ENCODE data around the gene ANXA9.

ANXA9 gene

DNA sequence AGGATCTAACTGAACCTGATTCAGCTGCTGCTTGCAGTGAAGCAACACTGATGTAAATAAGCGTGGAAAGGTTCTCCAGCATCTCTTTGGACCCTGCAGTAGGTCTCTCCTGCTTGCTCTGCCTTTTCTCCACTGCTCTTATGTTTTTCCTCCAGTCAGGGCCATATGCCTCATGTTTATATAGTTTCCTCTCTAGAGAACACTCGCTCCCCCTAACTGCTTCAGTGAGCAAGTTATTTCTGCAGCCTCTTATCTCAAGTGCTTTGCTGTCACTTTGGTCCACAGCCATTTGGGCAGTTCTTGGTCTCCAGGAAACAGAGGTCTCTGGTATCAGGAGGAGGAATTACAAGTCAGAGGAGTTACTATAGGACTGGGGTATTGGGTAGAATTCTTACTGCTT is 31.4 kb downstream of the ANXA9 start (continued):
- no peak for TF ChIP-seq ZNF18 (tag by site-specific recombination; IDR thresholded peaks at IDR 0.05)
- TF ChIP-seq AEBP2 (tag by site-specific recombination; IDR thresholded peaks at IDR 0.05; ENCODE audit: borderline replicate concordance), result no peak
- no peak for TF ChIP-seq PBX3 (CRISPR knock-in tag; IDR thresholded peaks at IDR 0.05)
- TF ChIP-seq MZF1 (tag by site-specific recombination; IDR thresholded peaks at IDR 0.05; ENCODE audit: borderline replicate concordance), result peak; percentile 55; the same call in 1 of the 2 replicates
- TF ChIP-seq, protein P1, sequence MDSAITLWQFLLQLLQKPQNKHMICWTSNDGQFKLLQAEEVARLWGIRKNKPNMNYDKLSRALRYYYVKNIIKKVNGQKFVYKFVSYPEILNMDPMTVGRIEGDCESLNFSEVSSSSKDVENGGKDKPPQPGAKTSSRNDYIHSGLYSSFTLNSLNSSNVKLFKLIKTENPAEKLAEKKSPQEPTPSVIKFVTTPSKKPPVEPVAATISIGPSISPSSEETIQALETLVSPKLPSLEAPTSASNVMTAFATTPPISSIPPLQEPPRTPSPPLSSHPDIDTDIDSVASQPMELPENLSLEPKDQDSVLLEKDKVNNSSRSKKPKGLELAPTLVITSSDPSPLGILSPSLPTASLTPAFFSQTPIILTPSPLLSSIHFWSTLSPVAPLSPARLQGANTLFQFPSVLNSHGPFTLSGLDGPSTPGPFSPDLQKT (IDR thresholded peaks at IDR 0.05; ENCODE audit: borderline replicate concordance, low read depth, low read length), result no peak
- no peak for TF ChIP-seq ZSCAN30 (tag by site-specific recombination; IDR thresholded peaks at IDR 0.05)
- no peak for TF ChIP-seq ZNF529 (tag by site-specific recombination; IDR thresholded peaks at IDR 0.05; ENCODE audit: insufficient replicate concordance)
- no peak for TF ChIP-seq ZNF157 (tag by site-specific recombination; IDR thresholded peaks at IDR 0.05)
- TF ChIP-seq OSR2 (tag by site-specific recombination; IDR thresholded peaks at IDR 0.05), result peak; percentile 93
- no peak for TF ChIP-seq HOXD13 (CRISPR knock-in tag; IDR thresholded peaks at IDR 0.05; ENCODE audit: borderline replicate concordance)
- TF ChIP-seq ZNF248 (tag by site-specific recombination; IDR thresholded peaks at IDR 0.05), result no peak
- peak; percentile 45; the same call in 1 of the 2 replicates for TF ChIP-seq PRDM1 (tag by site-specific recombination; IDR thresholded peaks at IDR 0.05)
- no peak for TF ChIP-seq ZNF747 (tag by site-specific recombination; IDR thresholded peaks at IDR 0.05)
- no peak for TF ChIP-seq ZNF138 (tag by site-specific recombination; IDR thresholded peaks at IDR 0.05; ENCODE audit: borderline replicate concordance)

- ChIA-PET POLR2A (interaction anchor here (1.0 kb wide), 1 partner anchor 46 kb away, joined by 3 read pairs; no protein-coding TSS in a partner anchor), CTCF (interaction anchor here (0.6 to 1.8 kb wide), 24 partner anchors 10 to 1142 kb away, joined by 3 to 17 read pairs (median 6); partner anchors contain the start of genes C1orf56, CDC42SE1, LYSMD1 and MINDY1)
- H3K4me3 ChIP-seq (ENCODE audit: low read depth, low read length), result no peak overlapping the region
- no peaks in the 10 kb centered on the region for H3K9me3 ChIP-seq (ENCODE audit: control insufficient read depth, insufficient read depth, low read depth, low read length)
- peaks cover 49 to 53% of the 10 kb centered on the region in 2 experiments for H3K36me3 ChIP-seq (ENCODE audit: control insufficient read depth in 2 of 2, insufficient read depth in 1 of 2, low read length in 2 of 2)
- H3K4me1 ChIP-seq (ENCODE audit: control insufficient read depth, insufficient read depth, low read length), result no peaks in the 10 kb centered on the region
- H3K27ac ChIP-seq (ENCODE audit: extremely low read depth, low read depth, low read length), result no peak overlapping the region
- TF ChIP-seq ZNF692 (tag by site-specific recombination; IDR thresholded peaks at IDR 0.05), result 0 out of 2 replicates have a peak, but pooled peaks have one; percentile 21
- 0 out of 2 replicates have a peak, but pooled peaks have one; percentile 44 for TF ChIP-seq ZBTB17 (tag by site-specific recombination; IDR thresholded peaks at IDR 0.05)
- TF ChIP-seq ZFP69B (tag by site-specific recombination; IDR thresholded peaks at IDR 0.05), result 0 out of 2 replicates have a peak, but pooled peaks have one; percentile 16
- TF ChIP-seq, protein P2, sequence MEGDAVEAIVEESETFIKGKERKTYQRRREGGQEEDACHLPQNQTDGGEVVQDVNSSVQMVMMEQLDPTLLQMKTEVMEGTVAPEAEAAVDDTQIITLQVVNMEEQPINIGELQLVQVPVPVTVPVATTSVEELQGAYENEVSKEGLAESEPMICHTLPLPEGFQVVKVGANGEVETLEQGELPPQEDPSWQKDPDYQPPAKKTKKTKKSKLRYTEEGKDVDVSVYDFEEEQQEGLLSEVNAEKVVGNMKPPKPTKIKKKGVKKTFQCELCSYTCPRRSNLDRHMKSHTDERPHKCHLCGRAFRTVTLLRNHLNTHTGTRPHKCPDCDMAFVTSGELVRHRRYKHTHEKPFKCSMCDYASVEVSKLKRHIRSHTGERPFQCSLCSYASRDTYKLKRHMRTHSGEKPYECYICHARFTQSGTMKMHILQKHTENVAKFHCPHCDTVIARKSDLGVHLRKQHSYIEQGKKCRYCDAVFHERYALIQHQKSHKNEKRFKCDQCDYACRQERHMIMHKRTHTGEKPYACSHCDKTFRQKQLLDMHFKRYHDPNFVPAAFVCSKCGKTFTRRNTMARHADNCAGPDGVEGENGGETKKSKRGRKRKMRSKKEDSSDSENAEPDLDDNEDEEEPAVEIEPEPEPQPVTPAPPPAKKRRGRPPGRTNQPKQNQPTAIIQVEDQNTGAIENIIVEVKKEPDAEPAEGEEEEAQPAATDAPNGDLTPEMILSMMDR (tag by site-specific recombination; IDR thresholded peaks at IDR 0.05), result peak; percentile 66
- TF ChIP-seq, protein P3, sequence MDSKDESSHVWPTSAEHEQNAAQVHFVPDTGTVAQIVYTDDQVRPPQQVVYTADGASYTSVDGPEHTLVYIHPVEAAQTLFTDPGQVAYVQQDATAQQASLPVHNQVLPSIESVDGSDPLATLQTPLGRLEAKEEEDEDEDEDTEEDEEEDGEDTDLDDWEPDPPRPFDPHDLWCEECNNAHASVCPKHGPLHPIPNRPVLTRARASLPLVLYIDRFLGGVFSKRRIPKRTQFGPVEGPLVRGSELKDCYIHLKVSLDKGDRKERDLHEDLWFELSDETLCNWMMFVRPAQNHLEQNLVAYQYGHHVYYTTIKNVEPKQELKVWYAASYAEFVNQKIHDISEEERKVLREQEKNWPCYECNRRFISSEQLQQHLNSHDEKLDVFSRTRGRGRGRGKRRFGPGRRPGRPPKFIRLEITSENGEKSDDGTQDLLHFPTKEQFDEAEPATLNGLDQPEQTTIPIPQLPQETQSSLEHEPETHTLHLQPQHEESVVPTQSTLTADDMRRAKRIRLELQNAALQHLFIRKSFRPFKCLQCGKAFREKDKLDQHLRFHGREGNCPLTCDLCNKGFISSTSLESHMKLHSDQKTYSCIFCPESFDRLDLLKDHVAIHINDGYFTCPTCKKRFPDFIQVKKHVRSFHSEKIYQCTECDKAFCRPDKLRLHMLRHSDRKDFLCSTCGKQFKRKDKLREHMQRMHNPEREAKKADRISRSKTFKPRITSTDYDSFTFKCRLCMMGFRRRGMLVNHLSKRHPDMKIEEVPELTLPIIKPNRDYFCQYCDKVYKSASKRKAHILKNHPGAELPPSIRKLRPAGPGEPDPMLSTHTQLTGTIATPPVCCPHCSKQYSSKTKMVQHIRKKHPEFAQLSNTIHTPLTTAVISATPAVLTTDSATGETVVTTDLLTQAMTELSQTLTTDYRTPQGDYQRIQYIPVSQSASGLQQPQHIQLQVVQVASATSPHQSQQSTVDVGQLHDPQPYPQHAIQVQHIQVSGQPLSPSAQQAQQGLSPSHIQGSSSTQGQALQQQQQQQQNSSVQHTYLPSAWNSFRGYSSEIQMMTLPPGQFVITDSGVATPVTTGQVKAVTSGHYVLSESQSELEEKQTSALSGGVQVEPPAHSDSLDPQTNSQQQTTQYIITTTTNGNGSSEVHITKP (tag by site-specific recombination; IDR thresholded peaks at IDR 0.05), result 0 out of 2 replicates have a peak, but pooled peaks have one; percentile 12
- peak; percentile 76 for TF ChIP-seq ZNF654 (tag by site-specific recombination; IDR thresholded peaks at IDR 0.05; ENCODE audit: low read depth)
- 0 out of 2 replicates have a peak, but pooled peaks have one; percentile 13 for TF ChIP-seq GLIS1 (tag by site-specific recombination; IDR thresholded peaks at IDR 0.05)
- peak; percentile 69; the same call in 1 of the 2 replicates for TF ChIP-seq ZNF600 (tag by site-specific recombination; IDR thresholded peaks at IDR 0.05)
Measured at GRCh38 chr1:151024540-151025146, 42.6 kb downstream of the ANXA9 start.
